HG03060 (cell line): ENCODE results near the gene PLBD2.

Experiments
- ATAC-seq: cut with Tn5 transposase; IDR thresholded peaks from one replicate; pipeline ENCODE4 v1.9.1; 2021; ENCODE audit warnings: low read depth, moderate number of reproducible peaks; ENCODE audit not compliant: unreplicated experiment

The PLBD2 gene

DNA sequence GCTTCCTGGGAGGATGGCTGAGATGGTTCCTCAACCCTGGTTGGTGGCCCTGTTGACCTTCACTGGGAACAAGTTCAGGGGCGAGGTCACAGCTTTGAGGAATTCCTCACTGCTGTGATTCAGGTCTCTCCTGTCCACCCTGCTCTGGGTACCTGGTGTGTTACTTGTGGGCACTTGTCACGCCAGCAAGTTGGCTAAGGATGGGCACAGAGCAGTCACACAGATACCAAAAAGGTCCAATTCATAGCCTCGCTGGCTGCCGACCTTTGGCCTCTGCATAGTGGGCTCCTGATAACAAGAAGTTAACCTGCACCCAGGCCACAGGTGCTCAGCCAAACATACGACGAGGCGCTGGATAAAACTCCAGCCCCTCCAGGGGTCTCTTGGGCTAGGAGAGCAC is 34.1 kb downstream of the PLBD2 start:
- ATAC-seq = no peak

DNA sequence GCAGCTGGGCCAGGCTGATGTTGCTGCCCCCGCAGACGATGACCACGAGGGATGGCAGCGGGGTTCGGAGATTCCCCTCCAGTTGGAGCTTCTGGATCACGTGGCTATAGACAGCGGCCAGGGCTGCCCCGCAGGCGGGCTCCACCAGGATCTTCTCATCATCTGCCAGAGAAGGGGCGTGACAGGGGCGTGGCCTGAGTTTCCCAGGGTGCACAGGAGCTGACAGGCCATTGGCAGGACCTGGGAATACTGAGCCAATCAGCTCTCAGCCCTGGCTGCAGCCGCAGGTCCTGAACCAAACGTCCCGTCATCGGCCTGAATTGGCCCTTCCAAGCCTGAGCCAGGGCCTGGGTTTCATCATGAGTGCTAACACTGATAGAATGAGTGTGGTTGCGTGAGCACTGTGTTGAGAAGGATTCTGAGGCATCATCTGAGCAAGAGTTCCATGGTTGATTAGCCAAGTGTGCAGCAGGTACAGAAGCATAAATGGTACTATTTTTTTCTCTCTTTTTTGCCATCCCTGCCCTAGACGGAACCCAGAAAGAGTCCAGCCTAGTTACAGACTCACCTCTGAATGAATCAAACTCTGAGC is 34.7 kb downstream of the PLBD2 start:
- no peak for ATAC-seq

DNA sequence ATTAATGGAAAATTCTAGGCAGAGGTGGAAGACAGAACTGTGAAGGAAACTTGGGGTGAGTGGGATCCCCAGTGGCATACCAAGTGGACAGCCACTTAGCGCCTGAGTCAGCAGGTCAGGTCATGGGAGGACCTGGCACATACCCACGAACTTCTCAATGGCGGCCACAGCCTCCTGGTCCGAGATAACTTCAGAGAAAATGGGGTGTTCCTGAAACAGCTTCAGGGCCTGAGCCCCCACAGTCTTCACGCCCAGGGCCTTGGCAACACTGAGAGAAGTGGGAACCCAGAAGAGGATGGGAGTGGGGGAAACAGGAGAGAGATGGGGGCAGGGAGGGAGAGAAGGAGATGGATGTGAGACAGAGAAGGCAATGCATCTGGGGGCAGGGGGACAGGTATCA is 35.4 kb downstream of the PLBD2 start:
- ATAC-seq = no peak

DNA sequence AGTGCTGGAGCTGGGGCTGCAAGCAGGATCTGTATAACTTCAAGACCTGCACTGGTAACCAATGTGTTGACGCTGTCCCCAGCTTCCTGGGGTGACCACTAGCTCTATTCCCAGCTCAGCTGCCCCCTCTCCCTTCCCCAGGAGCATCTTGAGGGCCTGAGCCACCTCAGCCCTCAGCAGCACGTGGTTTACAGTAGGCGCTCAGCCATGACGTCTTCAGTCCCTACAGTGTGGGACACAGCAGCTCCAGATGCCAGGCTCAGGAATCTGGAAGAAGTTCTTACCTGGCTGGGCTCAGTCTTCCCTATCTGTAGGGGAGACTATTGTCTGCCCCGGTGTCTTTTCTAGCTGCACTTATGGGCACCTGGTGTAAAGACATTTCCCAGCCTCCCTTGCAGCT is 36.7 kb downstream of the PLBD2 start:
- no peak for ATAC-seq

DNA sequence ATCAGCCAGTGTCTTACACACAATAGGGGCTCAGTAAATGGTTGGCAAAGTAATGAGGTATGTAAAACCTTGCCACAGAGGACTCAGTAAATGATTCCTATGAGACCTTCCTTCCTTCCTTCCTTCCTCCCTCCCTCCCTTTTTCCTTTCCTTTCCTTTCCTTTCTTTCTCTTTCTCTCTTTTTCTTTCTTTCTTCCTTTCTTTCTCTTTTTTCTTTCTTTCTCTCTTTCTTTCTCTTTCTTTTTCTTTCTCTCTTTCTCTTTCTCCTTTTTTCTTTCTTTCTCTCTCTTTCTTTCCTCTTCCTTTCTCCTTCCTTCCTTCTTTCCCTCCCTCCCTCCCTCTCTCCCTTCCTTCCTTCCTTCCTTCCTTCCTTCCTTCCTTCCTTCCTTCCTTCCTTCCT is 37.8 kb downstream of the PLBD2 start:
- ATAC-seq = no peak

DNA sequence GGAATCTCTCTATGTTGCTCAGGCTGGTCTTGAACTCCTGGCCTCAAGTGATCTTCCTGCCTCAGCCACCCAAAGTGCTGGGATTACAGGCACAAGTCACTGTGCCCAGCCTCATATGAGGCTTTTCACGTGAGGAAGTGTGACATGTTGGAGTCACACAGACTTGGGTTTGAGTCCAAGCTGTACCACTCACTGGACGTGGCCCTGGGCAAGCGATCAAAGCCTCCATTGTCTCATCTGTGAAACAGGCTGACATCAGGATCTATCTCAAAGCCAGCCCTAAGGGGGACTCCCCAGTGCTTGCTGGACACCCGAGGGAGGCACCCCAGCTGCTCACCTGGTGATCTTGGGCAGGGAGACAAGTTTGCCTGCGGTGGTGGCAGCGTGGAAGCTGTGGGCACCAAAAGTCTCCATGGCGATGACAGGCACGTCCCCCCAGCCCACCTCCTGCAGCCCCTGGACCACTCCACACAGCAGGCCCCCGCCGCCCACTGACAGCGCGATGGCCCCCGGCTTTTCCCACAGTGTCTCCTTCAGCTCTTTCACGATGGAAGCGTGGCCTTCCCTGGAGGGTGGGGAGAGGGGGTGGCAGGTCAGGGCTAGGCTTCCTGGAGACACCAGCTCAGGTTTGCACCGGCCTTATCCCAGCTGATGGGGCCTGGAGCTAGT is 38.6 kb downstream of the PLBD2 start:
- ATAC-seq = no peak

DNA sequence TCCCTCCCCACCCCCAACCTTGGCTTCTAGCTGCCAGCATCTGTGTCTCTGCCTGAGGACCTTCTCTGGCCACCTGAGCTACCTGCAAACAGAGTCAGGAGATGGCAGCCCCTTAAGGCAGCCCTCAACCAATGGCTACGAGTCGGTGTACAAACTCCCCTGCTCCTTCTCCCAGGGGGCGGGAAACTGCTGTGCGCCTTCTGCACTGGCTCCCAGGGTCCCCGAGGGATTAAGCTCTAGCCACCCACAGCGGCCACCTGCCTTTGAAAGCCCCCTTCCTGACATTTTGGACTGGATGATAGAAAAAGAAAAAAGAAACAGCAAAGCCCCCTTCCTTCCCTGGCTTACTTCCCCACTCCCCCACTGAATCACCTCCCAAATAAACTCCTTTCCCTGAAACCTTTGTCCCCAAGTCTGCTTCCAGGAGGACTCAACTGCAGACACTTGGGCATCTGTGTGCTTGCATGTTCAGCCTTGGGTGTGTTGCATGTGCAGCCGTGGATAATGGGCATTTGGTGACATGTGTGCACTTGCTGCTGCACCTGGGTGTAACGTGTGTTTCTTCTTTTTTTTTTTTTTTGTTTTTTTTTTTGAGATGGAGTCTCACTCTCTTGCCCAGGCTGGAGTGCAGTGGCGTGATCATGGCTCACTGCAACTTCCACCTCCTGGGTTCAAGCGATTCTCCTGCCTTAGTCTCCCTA is 39.3 kb downstream of the PLBD2 start:
- ATAC-seq = no peak

DNA sequence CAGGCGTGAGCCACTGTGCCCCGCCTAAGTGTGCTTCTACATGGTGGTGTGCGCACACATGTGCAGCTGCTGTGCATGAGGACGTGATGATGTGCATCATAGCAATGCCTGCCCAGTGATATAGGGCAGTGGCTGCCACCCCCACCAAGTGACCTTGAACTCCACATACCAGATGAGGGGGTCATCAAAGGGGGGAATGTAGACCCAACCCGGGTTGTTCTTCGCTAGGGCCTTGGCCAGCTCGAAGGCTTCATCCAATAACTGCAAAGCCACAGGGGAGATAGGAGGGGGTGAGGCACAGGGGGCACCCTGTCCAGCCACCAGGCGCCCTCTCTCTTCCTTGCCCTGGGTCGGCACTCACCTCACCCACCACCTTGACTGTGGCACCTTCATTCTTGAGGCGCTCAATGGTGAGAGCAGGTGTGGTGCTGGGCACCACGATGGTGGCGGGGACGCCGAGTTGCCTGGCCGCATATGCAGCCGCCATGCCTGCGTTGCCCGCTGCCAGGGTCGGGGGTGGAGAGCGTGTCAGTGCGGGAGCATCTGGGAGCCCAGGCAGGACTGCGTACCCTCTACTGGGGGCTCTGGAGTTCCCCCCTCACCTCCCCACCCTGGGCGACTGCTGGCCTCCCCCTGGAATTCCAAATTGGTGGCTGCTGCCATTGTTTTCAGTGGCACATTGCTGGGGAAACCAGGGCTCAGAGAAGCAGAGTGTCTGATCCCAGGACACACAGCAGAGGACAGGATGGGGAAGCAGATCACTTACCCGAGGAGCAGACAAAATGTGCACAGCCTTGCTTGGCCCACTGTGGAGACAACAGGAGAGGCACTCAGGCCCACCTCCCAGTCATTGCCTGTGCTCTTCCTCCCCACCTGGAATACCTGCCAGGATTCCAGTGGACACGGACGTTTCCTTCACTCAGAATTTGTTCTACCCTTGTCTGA is 40.2 kb downstream of the PLBD2 start:
- ATAC-seq = no peak

DNA sequence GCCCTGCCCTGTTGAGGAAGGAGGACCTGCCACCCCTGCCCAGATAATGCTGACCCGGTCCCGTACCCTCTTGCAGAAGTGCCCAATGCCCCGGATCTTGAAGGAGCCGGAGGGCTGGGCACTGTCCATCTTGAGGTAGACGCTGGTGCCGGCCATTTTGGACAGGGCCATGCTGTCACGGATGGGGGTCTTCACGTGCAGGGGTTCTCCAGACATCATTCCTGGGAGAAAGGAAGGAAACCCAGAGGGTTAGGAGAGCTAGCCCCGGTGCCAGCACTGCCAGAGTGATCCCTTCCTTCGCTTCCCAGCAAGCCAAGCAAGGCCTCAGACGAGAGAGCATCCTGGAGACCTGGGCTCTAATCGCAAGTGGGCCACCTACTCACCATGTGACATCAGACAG is 41.1 kb downstream of the PLBD2 start:
- ATAC-seq = no peak

DNA sequence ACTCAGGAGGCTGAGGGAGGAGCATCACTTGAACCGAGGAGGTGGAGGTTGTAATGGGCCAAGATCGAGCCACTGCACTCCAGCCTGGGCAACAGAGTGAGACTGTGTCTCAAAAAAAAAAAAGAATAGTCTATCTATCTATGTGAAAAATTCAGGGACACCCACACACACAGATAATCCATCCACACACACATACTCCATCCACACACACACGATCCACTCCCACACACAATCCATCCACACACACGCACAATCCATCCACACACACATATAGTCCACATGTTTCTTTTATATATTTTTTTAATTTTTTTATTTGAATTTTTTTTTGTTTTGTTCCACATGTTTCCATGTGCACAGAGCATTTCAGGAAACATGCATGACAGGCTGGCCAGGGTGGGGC is 42.0 kb downstream of the PLBD2 start:
- ATAC-seq = no peak

DNA sequence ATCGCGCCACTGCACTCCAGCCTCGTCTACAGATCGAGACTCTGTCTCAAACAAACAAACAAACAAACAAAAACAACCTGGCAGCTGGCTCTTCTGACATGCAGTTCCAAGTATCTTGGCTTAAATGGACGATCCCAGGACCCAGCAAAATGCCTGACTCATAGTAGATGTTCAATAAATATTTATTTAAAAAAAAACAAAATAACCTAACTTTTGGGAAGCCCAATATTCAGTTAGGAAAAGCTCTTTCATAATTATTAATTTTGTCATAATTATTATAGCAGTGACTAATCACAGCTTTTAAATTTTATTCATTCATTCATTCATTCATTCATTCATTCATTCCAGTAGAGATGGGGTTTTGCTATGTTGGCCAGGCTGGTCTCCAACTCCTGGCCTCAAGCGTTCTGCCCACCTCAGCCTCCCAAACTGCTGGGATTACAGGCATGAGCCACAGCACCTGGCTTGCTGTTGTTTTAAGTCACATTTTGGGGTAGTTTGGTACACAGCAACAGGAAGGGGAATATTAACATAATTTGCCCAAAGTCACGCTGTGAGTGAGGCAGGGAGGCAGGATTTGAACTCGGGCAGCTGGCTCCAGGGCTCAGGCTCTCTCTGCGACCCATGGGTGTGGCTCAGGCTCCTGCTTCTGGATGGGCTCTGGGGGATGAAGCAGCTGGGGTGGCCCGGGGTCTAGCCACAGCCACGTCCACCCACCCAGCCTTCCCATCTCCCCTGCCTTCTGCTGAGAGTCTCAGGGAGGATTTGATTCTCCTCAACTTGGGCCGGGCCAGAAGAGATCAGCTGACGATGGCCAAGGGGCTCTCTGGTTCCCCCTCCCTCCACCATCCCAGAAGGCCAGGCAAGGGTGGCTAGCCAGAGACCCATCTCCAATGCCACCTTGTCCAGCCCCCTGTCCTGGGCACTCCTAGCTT is 42.9 kb downstream of the PLBD2 start:
- ATAC-seq = no peak

DNA sequence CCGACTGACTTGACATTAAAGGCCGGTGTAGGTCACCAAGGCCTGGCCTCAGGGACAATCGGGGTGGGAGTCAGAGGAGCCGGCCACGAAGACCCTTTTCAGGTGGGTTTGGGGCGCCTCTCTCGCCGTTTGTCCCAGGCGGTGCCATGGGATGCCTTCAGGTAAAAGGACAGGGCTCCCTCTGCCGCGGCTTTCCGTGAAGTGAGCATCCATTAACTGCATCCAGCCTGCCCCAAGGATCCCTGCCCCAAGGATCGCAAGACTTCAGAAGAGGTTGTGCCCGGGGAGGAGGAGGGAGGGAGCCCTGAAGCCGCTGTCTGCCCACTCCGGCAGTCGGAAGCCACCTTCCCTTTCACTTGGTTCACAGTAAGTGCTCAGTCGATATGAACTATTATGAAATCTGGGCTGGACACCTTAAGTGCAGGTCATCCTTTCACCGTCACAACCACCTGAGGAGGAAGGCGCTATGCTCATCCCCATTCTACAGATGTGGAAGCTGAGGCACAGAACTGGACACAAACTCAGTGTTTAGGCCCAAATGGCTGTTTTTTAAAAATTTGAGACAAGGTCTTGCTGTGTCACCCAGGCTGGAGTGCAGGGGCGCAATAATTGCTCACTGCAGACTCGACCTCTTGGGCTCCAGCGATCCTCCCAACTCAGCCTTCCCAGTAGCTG is 44.3 kb downstream of the PLBD2 start:
- no peak for ATAC-seq

DNA sequence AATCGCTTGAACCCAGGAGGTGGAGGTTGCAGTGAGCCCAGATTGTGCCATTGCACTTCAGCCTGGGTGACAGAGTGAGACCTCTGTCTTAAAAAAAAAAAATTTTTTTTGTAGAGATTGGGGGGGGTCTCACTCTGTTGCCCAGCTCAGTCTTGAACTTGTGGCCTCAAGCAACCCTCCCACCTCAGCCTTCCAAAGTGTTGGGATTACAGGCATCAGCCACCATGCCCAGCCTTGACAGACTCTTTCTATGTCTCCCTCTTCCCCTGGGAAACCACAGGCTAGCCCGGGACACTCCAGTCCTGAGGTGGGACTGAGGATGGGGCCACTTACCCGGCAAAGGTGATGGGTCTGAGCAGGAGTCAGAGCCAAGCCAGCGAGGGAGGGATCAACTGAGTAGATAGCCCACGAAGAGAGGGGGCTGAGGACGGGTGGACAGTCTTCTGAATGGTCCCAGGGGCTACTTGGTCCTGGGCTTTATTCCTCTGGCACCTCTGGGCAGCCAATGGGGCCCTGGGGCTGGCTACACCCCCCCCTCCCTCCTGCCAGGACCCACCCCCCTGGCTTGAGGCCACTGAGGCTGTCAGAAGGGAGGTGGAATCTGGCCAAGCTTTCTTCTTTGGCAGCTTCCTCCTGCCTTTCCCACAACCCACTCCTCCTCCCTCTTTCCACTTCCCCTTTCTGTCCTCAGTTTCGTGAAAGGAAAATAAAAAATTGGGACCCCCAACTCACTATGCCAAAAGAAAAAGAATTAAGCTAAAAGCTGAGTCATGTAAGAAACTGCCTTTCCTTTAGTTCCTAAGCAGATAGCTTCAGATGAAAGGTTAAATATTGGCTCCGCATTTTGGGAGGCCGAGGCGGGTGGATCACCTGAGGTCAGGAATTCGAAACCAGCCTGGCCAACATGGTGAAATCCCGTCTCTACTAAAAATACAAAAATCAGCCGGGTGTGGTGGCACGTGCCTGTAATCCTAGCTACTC is 45.3 kb downstream of the PLBD2 start, which contains the start of gene SDS:
Gene SDS, minus strand, starts transcription at position 453 of the 981 bp plus-strand sequence. CDS start 4,179 bp downstream, outside the sequence.
- ATAC-seq = no peak

DNA sequence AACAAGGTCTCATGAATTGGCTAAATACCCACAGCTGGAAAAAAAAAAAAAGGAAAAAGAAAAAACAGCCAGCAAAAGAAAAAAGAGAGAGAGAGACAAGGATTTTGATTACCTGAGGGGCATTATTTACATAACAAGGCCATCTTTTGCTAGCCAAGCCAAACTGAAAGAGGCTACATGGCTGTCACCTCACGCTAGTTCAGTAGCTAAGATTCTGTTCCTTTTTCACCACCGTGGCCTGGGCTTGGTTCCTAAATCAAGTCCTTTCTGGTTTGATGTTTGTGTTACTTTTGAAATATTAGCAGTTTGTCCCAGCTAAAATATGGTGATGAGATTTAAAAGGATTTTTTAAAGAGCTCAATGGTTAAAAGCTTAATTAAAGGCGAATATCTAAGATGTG is 47.3 kb downstream of the PLBD2 start:
- ATAC-seq = no peak

DNA sequence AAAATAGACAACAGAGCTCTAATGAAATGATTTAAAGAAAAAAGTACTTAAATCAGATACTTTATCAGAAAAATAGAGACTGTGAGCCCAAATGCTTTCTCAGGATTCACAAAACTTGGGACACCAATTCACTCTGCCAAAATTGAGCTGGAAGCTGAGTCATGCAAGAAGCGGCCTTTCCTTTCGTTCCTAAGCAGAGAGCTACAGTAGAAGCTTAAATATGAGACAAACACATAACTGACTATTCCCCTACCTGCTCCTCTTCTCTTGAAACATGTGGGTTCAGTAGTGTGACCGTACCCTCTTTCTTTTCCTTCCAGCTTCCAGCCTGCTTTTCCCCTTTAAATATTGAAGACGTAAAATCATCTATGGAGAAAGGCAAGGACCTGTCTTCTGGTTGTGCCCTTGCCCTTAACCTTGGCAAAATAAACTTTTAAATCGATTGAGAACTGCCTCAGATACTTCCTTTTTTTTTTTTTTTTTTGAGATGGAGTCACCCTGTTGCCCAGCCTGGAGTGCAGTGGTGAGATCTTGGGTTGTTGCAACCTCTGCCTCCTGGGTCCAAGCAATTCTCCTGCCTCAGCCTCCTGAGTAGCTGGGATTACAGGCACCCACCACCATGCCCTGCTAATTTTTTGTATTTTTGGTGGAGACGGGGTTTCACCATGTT is 49.7 kb downstream of the PLBD2 start:
- no peak for ATAC-seq

DNA sequence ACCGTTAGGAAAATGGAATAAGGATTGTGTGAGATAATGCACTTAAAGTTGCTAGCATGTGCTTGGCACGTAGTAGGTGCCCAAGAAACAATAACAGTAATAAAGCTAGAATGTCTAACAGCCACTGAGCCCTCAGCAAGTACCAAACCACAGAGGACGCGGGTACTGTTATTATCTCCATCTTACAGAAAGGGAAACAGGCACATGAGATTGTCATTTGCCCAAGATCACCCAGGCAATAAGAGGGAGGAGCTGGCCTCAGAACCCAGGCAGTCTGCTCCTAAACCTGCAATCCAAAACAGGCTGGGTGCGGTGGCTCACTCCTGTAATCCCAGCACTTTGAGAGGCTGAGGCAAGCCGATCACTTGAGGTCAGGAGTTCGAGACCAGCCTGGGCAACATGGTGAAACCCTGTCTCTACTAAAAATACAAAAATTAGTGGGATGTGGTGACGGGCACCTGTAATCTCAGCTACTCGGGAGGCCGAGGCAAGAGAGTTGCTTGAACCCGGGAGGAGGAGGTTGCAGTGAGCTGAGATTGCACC is 50.4 kb downstream of the PLBD2 start:
- ATAC-seq = no peak

DNA sequence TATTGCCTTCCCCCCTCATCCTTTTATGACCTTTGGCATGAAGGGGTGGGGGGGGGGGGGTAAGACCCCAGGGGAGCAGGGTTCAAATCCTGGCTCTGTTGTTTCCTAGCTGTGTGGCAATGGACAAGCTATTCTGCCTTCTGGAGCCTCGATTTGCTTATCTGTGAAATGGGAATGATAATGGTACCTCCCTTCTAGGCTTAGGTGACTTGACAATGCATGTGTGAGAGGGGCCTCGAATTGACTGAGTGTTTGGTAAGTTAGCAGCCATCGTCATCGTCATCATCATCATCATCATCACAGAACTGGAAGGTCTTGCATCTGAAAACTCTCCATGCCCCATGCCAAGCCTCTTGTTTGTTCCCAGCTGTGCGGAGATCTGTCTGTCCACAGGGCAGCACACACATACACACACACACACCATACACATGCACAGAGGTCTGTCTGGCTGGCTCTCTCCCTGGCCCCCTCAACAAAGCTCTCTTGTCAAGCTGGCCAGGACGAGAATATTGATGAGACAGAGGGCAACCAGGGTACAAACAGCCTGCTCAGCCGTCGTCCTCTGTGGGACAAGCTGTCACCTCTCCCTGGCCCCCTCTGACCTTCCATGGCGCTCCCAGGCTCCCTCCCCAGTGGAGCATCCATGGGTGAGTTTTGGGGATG is 51.2 kb downstream of the PLBD2 start:
- no peak for ATAC-seq
